GM18511 (cell line): ENCODE data around the gene ALK.

Source experiments
- ATAC-seq: cut with Tn5 transposase; IDR thresholded peaks from one replicate; pipeline ENCODE4 v1.9.1; 2021; ENCODE audit warnings: mild to moderate bottlenecking, moderate library complexity; ENCODE audit not compliant: unreplicated experiment

ALK gene

GRCh38 chr2:29921560-29921915, at the start of gene ALK:
Gene ALK, minus strand, starts transcription at chr2:29921586. Its CDS starts 927 bp downstream, at chr2:29920659.
- no peak for ATAC-seq

GRCh38 chr2:29966266-29966665, 44.9 kb upstream of the ALK start:
- no peak for ATAC-seq

- no peak for ATAC-seq
Observed at GRCh38 chr2:29963972-29964570, 42.7 kb upstream of the ALK start.

DNA sequence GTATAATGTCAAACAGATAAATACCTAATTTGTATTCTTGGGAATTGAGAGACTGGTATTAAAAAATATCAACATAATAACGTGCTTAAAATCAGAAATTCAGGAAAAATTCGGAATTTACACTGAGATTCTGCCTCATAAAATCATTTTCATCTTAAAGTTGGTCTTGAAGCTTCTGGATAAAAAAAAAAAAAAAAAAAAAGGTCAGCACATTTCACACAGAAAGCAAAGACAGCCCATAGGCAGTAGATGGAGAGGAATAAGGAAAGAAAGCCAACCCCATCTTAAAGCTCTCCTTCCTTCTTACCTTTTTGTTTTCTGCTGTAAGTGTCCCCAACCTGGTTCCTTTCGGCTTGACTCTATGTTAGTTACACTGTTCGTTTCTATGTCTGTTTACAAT, 41.5 kb upstream of the ALK start:
- no peak for ATAC-seq

DNA sequence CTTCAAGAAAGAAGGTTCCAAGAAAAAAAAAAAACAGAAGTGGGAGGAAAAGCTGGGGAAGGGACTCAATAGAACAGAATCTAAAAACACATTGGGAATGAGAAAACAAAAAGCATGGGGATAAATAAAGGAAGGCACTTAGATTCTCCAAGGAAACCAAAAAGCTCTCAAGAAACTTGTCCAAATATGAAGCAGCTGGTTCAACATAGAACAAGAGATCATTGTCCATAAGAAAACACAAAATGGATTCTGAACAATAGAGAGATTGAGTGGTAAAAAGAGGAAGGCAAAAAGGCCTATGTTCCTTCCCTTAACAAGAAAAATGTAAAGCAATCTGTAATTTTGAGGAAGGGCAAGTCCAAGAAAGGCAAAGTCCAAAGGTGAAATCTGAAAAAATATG, 32.9 kb upstream of the ALK start:
- ATAC-seq = no peak

GRCh38 chr2:29952973-29953372, 31.6 kb upstream of the ALK start:
- ATAC-seq = no peak

GRCh38 chr2:29951576-29951975, 30.2 kb upstream of the ALK start:
- ATAC-seq = no peak

DNA sequence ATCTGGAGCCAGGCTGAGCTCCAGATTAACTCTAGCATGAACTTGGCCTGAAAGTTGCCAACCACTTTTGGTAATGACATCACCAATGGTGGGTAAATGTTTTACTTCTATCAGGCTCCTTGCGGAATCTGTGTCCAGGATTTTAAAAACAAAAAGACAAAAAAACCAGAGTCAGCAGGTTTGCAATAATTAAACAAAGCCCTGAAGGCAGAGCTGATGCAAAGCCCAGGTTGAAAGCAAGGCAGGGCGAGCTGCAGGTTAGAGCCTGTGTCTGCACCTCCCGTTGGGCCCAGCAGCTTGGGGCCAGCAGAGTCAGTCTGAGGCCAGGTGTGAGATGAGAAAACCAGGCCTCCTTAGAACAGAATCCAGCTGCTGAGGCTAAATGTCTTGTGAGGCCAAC, 29.1 kb upstream of the ALK start:
- ATAC-seq = no peak

DNA sequence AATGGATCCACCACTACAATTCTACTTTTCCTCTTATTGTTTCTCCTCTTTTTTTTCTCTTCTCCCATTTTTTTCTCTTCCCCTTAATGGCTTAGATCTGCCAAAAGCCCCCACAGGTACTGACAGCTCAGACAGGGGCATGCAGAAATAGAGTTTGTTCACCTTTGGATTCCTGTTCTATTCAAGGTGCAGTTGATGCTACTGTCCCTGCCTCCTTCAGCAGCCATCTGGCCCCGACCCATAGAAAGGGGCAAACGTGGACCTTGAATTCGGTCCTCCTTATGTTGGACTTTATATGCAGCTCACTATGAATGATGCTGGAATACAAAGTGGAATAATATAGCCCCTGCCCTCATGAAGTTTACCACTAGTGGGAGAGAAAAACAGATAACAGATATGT, 27.7 kb upstream of the ALK start:
- no peak for ATAC-seq

GRCh38 chr2:29946505-29946904, 25.1 kb upstream of the ALK start:
- ATAC-seq = no peak

- ATAC-seq = no peak
Observed at GRCh38 chr2:29942711-29943110, 21.3 kb upstream of the ALK start.

DNA sequence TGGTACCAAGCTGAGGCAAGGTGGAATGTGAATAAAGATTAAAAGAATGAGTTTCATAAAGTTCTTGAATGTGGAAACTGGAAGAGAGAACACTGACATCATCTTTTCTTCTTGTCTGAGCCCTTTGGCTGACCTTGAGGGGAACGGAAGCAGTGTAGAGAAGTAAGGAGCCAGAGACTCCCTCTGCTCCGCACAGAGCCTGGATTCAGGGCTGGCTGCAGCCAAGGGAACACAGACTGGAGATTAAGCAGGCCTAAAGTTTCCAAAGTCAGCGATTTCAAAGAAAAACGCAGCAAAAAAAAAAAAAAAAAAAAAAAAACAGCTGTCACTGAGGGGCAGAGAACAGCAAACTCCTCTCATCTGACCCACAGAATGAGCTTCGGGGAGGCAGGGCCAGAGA, 19.3 kb upstream of the ALK start:
- ATAC-seq = no peak

GRCh38 chr2:29936020-29936419, 14.6 kb upstream of the ALK start:
- ATAC-seq = no peak

- ATAC-seq = no peak
Observed at GRCh38 chr2:29931818-29932217, 10.4 kb upstream of the ALK start.

- no peak for ATAC-seq
Observed at GRCh38 chr2:29923110-29923721, 1.8 kb upstream of the ALK start.

GRCh38 chr2:29922605-29923004, 1.2 kb upstream of the ALK start:
- no peak for ATAC-seq

DNA sequence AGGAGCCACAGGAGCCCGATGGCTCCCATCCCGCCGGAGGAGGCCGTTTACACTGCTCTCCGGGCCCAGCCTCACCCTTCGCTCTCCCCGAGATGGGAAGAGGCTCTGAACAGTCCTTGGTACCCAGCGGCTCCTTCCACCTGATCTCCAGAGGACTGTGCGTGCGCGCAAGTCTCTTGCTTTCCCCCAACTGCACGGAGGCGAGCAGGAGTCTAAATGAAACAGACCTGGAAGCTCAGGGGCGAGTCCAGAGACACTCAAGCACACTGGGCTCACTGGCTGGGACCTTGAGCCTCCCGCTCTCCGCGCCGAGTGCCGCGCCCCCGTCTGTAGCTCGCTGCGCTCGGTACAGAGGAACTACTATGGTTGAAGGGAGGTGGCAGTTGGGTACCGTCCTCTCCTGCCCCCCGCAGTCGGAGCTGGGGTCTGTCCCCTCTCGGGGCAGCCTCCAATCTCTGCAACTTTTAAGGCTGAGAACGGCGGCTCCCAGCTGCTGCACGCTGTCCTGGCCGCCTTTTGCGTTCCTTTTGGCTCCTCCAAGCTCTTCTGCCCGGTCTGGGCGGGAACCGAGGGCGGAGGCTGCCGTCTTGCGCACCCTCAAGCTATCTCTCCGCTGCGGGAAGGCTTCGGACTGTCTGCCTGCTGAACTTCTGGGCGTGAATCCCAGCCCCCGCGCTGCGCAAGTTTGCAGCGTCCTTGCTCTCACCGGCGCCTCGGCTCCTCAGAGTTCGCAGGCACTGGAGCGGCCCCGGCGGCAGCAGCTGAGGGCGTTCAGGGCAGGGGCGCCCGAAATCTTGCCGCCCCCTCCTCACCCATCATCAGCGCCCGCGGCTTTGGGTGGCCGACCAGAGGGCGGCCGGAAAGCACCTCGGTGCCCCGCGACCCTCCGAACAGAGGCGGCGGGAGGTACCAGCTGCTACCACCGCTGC, 491 bp downstream of the ALK start:
- no peak for ATAC-seq

DNA sequence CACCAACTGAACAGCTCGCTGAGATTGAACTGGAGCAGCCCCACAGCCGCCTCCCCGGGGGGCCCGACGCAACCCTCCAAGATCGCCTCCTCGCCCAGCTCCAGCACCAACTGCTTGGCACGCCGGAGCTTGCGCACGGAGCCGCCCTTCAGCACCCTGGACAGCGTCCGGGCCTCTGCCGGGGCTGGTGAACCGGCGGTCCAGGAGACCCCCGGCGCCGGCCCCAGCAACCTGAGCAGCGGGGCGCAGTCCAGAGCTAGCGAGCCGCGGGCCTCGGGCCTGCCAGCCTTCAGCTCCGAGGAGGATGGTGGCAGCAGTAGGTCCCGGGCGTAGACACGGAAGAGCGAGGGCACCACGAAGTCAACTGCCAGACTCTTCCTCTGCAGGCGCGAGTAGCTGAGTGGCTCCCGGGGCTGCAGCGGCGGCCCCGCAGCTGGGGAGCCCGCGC, 1.2 kb downstream of the ALK start:
- no peak for ATAC-seq

DNA sequence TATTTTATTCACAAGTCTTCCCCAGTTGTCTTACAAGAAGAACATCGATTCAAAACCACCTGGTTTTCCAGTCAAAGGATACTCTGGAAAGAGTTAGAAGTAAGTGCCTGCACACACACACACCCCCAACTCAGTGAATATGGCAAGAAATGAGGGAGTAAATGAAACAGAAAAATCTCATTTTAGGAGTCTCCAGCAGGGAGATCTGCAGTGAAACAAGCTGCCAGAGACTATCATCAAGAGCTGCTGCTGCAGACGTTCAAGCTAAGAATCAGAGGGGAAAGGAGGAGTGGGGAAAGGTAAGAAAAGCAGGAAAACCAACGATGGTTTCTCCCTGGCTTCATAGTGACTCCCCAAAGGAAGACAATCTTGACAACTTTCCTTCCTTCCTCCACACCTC, 2.4 kb downstream of the ALK start:
- ATAC-seq = no peak

- no peak for ATAC-seq
Observed at GRCh38 chr2:29917781-29918180, 3.6 kb downstream of the ALK start.

- ATAC-seq = no peak
Observed at GRCh38 chr2:29916571-29916970, 4.8 kb downstream of the ALK start.

DNA sequence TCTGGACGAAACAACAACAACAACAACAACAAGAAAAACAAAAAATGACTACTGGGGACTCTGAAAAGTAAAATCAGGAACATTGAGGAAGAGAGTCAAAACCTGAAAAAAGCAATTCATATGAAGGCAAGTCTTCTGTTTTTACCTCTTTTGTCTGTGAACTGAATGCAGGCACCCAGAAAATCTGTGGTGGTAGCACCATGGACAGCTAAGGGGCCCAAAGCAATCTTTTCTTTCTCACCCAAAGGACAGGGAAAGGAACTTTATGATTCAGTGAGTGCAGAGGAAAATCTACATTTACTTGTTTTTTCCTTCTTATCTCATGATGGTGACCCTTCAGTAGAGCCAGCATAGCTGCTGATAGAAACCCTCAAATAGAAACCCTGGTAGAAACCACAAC, 10.4 kb downstream of the ALK start:
- no peak for ATAC-seq
